ENCODE measurements around the gene EVA1C. TPM values are rescaled to one million over a fixed set of nuclear protein-coding genes. Genes with fewer than 3 reads are reported as not detected.

EVA1C gene
- total RNA-seq, 2 experiments from 2014 or later, result 11.1 to 13.7 TPM

- TF ChIP-seq, protein P1, sequence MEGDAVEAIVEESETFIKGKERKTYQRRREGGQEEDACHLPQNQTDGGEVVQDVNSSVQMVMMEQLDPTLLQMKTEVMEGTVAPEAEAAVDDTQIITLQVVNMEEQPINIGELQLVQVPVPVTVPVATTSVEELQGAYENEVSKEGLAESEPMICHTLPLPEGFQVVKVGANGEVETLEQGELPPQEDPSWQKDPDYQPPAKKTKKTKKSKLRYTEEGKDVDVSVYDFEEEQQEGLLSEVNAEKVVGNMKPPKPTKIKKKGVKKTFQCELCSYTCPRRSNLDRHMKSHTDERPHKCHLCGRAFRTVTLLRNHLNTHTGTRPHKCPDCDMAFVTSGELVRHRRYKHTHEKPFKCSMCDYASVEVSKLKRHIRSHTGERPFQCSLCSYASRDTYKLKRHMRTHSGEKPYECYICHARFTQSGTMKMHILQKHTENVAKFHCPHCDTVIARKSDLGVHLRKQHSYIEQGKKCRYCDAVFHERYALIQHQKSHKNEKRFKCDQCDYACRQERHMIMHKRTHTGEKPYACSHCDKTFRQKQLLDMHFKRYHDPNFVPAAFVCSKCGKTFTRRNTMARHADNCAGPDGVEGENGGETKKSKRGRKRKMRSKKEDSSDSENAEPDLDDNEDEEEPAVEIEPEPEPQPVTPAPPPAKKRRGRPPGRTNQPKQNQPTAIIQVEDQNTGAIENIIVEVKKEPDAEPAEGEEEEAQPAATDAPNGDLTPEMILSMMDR (IDR thresholded peaks at IDR 0.05), result no peak
- POLR2A ChIA-PET, result no interaction called here
- Mint-ChIP-seq H3K4me1 (ENCODE audit: low read depth) (no peaks in the 10 kb centered on the region), H3K9me3 (no peaks in the 10 kb centered on the region), H3K4me3 (no peak overlapping the region), H3K27me3 (no peaks in the 10 kb centered on the region), H3K36me3 (ENCODE audit: low read depth) (peaks cover 8% of the 10 kb centered on the region), H3K27ac (no peak overlapping the region)
- intact Hi-C loops (cut with micrococcal nuclease), result no loop called here
- ATAC-seq (no peak), DNase-seq (no peak)
- CTCF ChIA-PET, result no interaction called here
Measured at GRCh38 chr21:32452641-32453040, 40.1 kb downstream of the EVA1C start.

DNA sequence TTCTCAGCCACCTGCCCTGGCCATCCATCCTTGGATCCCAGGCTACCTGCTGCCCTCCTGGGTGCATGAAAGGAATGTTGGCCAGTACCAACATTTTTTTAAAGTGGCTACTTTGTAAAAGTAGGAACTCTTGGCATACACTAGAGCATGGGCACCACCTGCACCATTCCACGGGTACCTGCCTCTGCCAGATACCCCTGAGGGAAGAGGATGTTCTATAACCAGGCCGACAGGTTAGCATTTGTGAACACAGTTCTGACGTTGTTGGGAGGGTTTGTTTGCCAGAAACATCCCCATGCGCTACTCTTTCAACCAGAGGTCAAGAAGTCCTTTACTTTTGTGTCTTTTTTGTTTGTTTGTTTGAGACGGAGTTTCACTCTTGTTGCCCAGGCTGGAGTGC lies 43.0 kb downstream of the EVA1C start:
- Mint-ChIP-seq H3K36me3 (ENCODE audit: low read depth) (peaks cover 20% of the 10 kb centered on the region), H3K4me1 (ENCODE audit: low read depth) (no peaks in the 10 kb centered on the region), H3K27me3 (no peaks in the 10 kb centered on the region), H3K27ac (no peak overlapping the region), H3K9me3 (no peaks in the 10 kb centered on the region), H3K4me3 (no peak overlapping the region)
- intact Hi-C loops (cut with micrococcal nuclease), result no loop called here
- ChIA-PET POLR2A (no interaction called here), CTCF (interaction anchor here (0.7 kb wide), 1 partner anchor 10 kb away, joined by 3 read pairs; no protein-coding TSS in a partner anchor)
- TF ChIP-seq, protein P1 (IDR thresholded peaks at IDR 0.05), result no peak
- no peak for ATAC-seq
- no peak for DNase-seq

DNA sequence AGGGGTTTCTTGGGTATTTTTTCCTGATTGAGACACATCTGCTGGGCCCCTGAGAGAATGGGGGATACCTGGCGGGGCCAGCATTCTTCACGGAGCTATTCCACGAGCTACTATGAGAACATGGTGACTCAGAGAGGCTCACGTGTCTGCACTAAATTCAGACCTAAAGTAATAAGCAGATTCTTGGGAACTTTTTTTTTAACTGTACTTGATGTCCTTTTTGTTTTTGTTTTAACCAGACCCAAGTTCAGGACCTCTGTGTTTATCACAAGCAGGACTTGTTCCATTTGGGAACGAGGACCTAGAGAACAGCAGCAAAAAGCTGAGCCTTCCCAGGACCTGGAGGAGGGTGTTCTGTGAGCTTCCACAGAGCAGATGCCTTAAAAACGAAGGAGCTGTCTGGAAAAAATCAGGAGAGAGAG lies 44.0 kb downstream of the EVA1C start:
- CTCF ChIA-PET, result interaction anchor here (0.7 kb wide), 1 partner anchor 11 kb away, joined by 3 read pairs; no protein-coding TSS in a partner anchor
- H3K27ac Mint-ChIP-seq, result no peak overlapping the region
- peaks cover 24% of the 10 kb centered on the region for H3K36me3 Mint-ChIP-seq (ENCODE audit: low read depth)
- no peaks in the 10 kb centered on the region for H3K27me3 Mint-ChIP-seq
- no peaks in the 10 kb centered on the region for H3K9me3 Mint-ChIP-seq
- DNase-seq, result no peak
- POLR2A ChIA-PET, result no interaction called here
- H3K4me3 Mint-ChIP-seq, result no peak overlapping the region
- TF ChIP-seq, protein P1 (IDR thresholded peaks at IDR 0.05), result no peak
- intact Hi-C loops (cut with micrococcal nuclease), result no loop called here
- H3K4me1 Mint-ChIP-seq (ENCODE audit: low read depth), result no peaks in the 10 kb centered on the region
- no peak for ATAC-seq

- CTCF ChIA-PET, result no interaction called here
- Mint-ChIP-seq H3K4me1 (ENCODE audit: low read depth) (no peaks in the 10 kb centered on the region), H3K27me3 (no peaks in the 10 kb centered on the region), H3K36me3 (ENCODE audit: low read depth) (peaks cover 20% of the 10 kb centered on the region), H3K4me3 (no peak overlapping the region), H3K9me3 (no peaks in the 10 kb centered on the region), H3K27ac (no peak overlapping the region)
- ATAC-seq, result no peak
- POLR2A ChIA-PET, result interaction anchor here (0.5 kb wide), 1 partner anchor 36 kb away, joined by 3 read pairs; no protein-coding TSS in a partner anchor
- DNase-seq, result no peak
- intact Hi-C loops (cut with micrococcal nuclease), result no loop called here
- TF ChIP-seq, protein P1 (IDR thresholded peaks at IDR 0.05), result no peak
Measured at GRCh38 chr21:32457360-32457840, 44.9 kb downstream of the EVA1C start.

GRCh38 chr21:32457962-32458361 lies 45.5 kb downstream of the EVA1C start:
- H3K4me1 Mint-ChIP-seq (ENCODE audit: low read depth), result no peaks in the 10 kb centered on the region
- no peak overlapping the region for H3K27ac Mint-ChIP-seq
- TF ChIP-seq, protein P1 (IDR thresholded peaks at IDR 0.05), result no peak
- H3K4me3 Mint-ChIP-seq, result no peak overlapping the region
- no peaks in the 10 kb centered on the region for H3K9me3 Mint-ChIP-seq
- intact Hi-C loops (cut with micrococcal nuclease), result no loop called here
- ATAC-seq (no peak), DNase-seq (no peak)
- POLR2A ChIA-PET, result interaction anchor here (0.5 kb wide), 1 partner anchor 35 kb away, joined by 3 read pairs; no protein-coding TSS in a partner anchor
- CTCF ChIA-PET, result no interaction called here
- H3K36me3 Mint-ChIP-seq (ENCODE audit: low read depth), result peaks cover 26% of the 10 kb centered on the region
- H3K27me3 Mint-ChIP-seq, result no peaks in the 10 kb centered on the region

All from activated CD8-positive, alpha-beta T cell treated with anti-CD3 and anti-CD28 coated beads for 36 hours (primary cell).